Activated naive CD8-positive, alpha-beta T cell treated with anti-CD3 and anti-CD28 coated beads, Interleukin-2, amount 10 ng/mL, durations not matched to agents 7 days and 5 days (primary cell): Measurements from ENCODE around the gene KRT79. TPM values are rescaled to one million over a fixed set of nuclear protein-coding genes. Genes with fewer than 3 reads are reported as not detected.
"Not testable (repeated sequence)": the region's sequence is repeated elsewhere in the genome, so short reads cannot be mapped to it uniquely, and the experiment has no call there.

Experiments used
- ATAC-seq: fragments of 150-1000 bp; cut with Tn5 transposase; one replicate; pipeline ENCODE4 v1.10.0; 2021; ENCODE audit warnings: low read depth, moderate library complexity
- POLR2A ChIA-PET: fragments of 350-600 bp; sonication (Branson Sonifier 250); formaldehyde crosslinking; loops from one replicate; lab custom pipeline; 2021; ENCODE audit warnings: antibody characterized with exemption; lab: Charles Lee
- DNase-seq: peaks from one replicate; pipeline ENCODE4 v3.0.0; 2021
- H3K27ac Mint-ChIP-seq: one replicate; pipeline ENCODE4 v1.8.0; 2022; ENCODE audit warnings: mild to moderate bottlenecking, mixed read lengths
- H3K27me3 Mint-ChIP-seq: one replicate; pipeline ENCODE4 v1.8.0; 2022; ENCODE audit warnings: mild to moderate bottlenecking, moderate library complexity, mixed read lengths
- H3K36me3 Mint-ChIP-seq: one replicate; pipeline ENCODE4 v1.8.0; 2021; ENCODE audit warnings: mild to moderate bottlenecking, mixed read lengths
- H3K4me1 Mint-ChIP-seq: one replicate; pipeline ENCODE4 v1.8.0; 2021; ENCODE audit warnings: mixed read lengths
- H3K4me3 Mint-ChIP-seq: one replicate; pipeline ENCODE4 v1.8.0; 2022; ENCODE audit warnings: mild to moderate bottlenecking, moderate library complexity, mixed read lengths
- H3K9me3 Mint-ChIP-seq: one replicate; pipeline ENCODE4 v1.8.0; 2021; ENCODE audit warnings: mixed read lengths
- total RNA-seq, 2 experiments: library from RNA; stranded (reverse); gene quantifications; one replicate each; pipeline ENCODE4 v1.2.3, GENCODE V29; 2021

Gene KRT79
- total RNA-seq, 2 experiments from 2014 or later = not detected

- peaks cover 21% of the 10 kb centered on the region for H3K4me1 Mint-ChIP-seq
- H3K4me3 Mint-ChIP-seq = no peak overlapping the region
- DNase-seq (no peak), ATAC-seq (no peak)
- H3K9me3 Mint-ChIP-seq = no peaks in the 10 kb centered on the region
- POLR2A ChIA-PET = no interaction called here
- no peaks in the 10 kb centered on the region for H3K36me3 Mint-ChIP-seq
- H3K27me3 Mint-ChIP-seq = peaks cover 11% of the 10 kb centered on the region
- no peak overlapping the region for H3K27ac Mint-ChIP-seq
Measured at GRCh38 chr12:52871291-52872039, 37.4 kb upstream of the KRT79 start.

- ATAC-seq (peak; percentile 61), DNase-seq (peak; percentile 88)
- Mint-ChIP-seq H3K4me3 (no peak overlapping the region), H3K9me3 (no peaks in the 10 kb centered on the region), H3K36me3 (no peaks in the 10 kb centered on the region), H3K27ac (no peak overlapping the region), H3K4me1 (peaks cover 21% of the 10 kb centered on the region), H3K27me3 (peaks cover 11% of the 10 kb centered on the region)
- POLR2A ChIA-PET = no interaction called here
Measured at GRCh38 chr12:52870361-52871290, 36.5 kb upstream of the KRT79 start.

- Mint-ChIP-seq H3K4me3 (no peak overlapping the region), H3K9me3 (no peaks in the 10 kb centered on the region), H3K4me1 (peaks cover 9% of the 10 kb centered on the region), H3K36me3 (no peaks in the 10 kb centered on the region), H3K27ac (no peak overlapping the region), H3K27me3 (no peaks in the 10 kb centered on the region)
- ATAC-seq (no peak), DNase-seq (no peak)
- POLR2A ChIA-PET = no interaction called here
Measured at GRCh38 chr12:52867642-52868041, 33.5 kb upstream of the KRT79 start.

GRCh38 chr12:52867152-52867551 lies 33.0 kb upstream of the KRT79 start:
- H3K4me3 Mint-ChIP-seq = no peak overlapping the region
- POLR2A ChIA-PET = no interaction called here
- no peak for ATAC-seq

GRCh38 chr12:52865090-52865944 lies 31.2 kb upstream of the KRT79 start:
- no peaks in the 10 kb centered on the region for H3K9me3 Mint-ChIP-seq
- no peak overlapping the region for H3K4me3 Mint-ChIP-seq
- H3K4me1 Mint-ChIP-seq = peaks cover 8% of the 10 kb centered on the region
- H3K36me3 Mint-ChIP-seq = no peaks in the 10 kb centered on the region
- no peak for ATAC-seq
- POLR2A ChIA-PET = no interaction called here
- no peaks in the 10 kb centered on the region for H3K27me3 Mint-ChIP-seq
- H3K27ac Mint-ChIP-seq = no peak overlapping the region
- no peak for DNase-seq

More at GRCh38 chr12:52867152-52867551, 33.0 kb upstream of the KRT79 start:
- Mint-ChIP-seq H3K9me3 (no peaks in the 10 kb centered on the region), H3K36me3 (no peaks in the 10 kb centered on the region), H3K27ac (no peak overlapping the region), H3K27me3 (no peaks in the 10 kb centered on the region), H3K4me1 (peaks cover 9% of the 10 kb centered on the region)
- no peak for DNase-seq

- Mint-ChIP-seq H3K36me3 (no peaks in the 10 kb centered on the region), H3K9me3 (no peaks in the 10 kb centered on the region), H3K4me3 (no peak overlapping the region), H3K4me1 (peaks cover 3% of the 10 kb centered on the region), H3K27ac (no peak overlapping the region), H3K27me3 (no peaks in the 10 kb centered on the region)
- POLR2A ChIA-PET = no interaction called here
- ATAC-seq (no peak), DNase-seq (no peak)
Measured at GRCh38 chr12:52862023-52862422, 27.9 kb upstream of the KRT79 start.

- ATAC-seq = no peak
- Mint-ChIP-seq H3K36me3 (no peaks in the 10 kb centered on the region), H3K9me3 (no peaks in the 10 kb centered on the region), H3K27ac (no peak overlapping the region), H3K4me3 (no peak overlapping the region), H3K4me1 (peaks cover 2% of the 10 kb centered on the region), H3K27me3 (no peaks in the 10 kb centered on the region)
- no peak for DNase-seq
- POLR2A ChIA-PET = no interaction called here
Measured at GRCh38 chr12:52861511-52861910, 27.4 kb upstream of the KRT79 start.

- POLR2A ChIA-PET = no interaction called here
- H3K27me3 Mint-ChIP-seq = peaks cover 5% of the 10 kb centered on the region
- no peak overlapping the region for H3K27ac Mint-ChIP-seq
- H3K4me1 Mint-ChIP-seq = peaks cover 2% of the 10 kb centered on the region
- H3K4me3 Mint-ChIP-seq = no peak overlapping the region
- peaks cover 3% of the 10 kb centered on the region for H3K9me3 Mint-ChIP-seq
- DNase-seq = no peak
- no peaks in the 10 kb centered on the region for H3K36me3 Mint-ChIP-seq
- ATAC-seq = no peak
Measured at GRCh38 chr12:52860102-52860823, 26.2 kb upstream of the KRT79 start.

GRCh38 chr12:52857500-52857899 lies 23.4 kb upstream of the KRT79 start:
- ATAC-seq (no peak), DNase-seq (no peak)
- H3K4me1 Mint-ChIP-seq = peaks cover 2% of the 10 kb centered on the region
- H3K9me3 Mint-ChIP-seq = peaks cover 4% of the 10 kb centered on the region
- no peaks in the 10 kb centered on the region for H3K36me3 Mint-ChIP-seq
- no peak overlapping the region for H3K4me3 Mint-ChIP-seq
- H3K27me3 Mint-ChIP-seq = peaks cover 13% of the 10 kb centered on the region
- POLR2A ChIA-PET = no interaction called here
- H3K27ac Mint-ChIP-seq = no peak overlapping the region

GRCh38 chr12:52856787-52857186 lies 22.7 kb upstream of the KRT79 start:
- H3K4me1 Mint-ChIP-seq = peaks cover 2% of the 10 kb centered on the region
- POLR2A ChIA-PET = no interaction called here

GRCh38 chr12:52856077-52856476 lies 22.0 kb upstream of the KRT79 start:
- H3K36me3 Mint-ChIP-seq, ATAC-seq, H3K9me3 Mint-ChIP-seq, H3K4me1 Mint-ChIP-seq, POLR2A ChIA-PET, DNase-seq, H3K4me3 Mint-ChIP-seq, H3K27ac Mint-ChIP-seq: not testable (repeated sequence)
- peaks cover 18% of the 10 kb centered on the region for H3K27me3 Mint-ChIP-seq

More at GRCh38 chr12:52856787-52857186, 22.7 kb upstream of the KRT79 start:
- H3K27ac Mint-ChIP-seq = no peak overlapping the region
- peaks cover 4% of the 10 kb centered on the region for H3K9me3 Mint-ChIP-seq
- ATAC-seq (no peak), DNase-seq (no peak)
- H3K27me3 Mint-ChIP-seq = peaks cover 17% of the 10 kb centered on the region
- no peaks in the 10 kb centered on the region for H3K36me3 Mint-ChIP-seq
- H3K4me3 Mint-ChIP-seq = no peak overlapping the region

GRCh38 chr12:52851787-52852186 lies 17.7 kb upstream of the KRT79 start:
- Mint-ChIP-seq H3K4me3 (no peak overlapping the region), H3K9me3 (peaks cover 4% of the 10 kb centered on the region), H3K27me3 (peaks cover 25% of the 10 kb centered on the region), H3K4me1 (no peaks in the 10 kb centered on the region), H3K36me3 (no peaks in the 10 kb centered on the region), H3K27ac (no peak overlapping the region)
- POLR2A ChIA-PET = no interaction called here
- ATAC-seq (no peak), DNase-seq (no peak)
